Medulla oblongata (tissue), 1 donor: ENCODE measurements around the gene TMPRSS9.

ENCODE experiments used
- DNase-seq: peaks from one replicate; pipeline ENCODE4 v3.0.0-alpha.2; 2015; ENCODE audit errors: extremely low spot score

Gene TMPRSS9

GRCh38 chr19:2359992-2360685, at the start of gene TMPRSS9:
Gene TMPRSS9, plus strand, starts transcription at chr19:2360265. Its CDS starts 29,521 bp downstream, at chr19:2389786.
- no peak for DNase-seq

- no peak for DNase-seq
Measured at GRCh38 chr19:2311093-2311492, 49.0 kb upstream of the TMPRSS9 start.

- no peak for DNase-seq
Measured at GRCh38 chr19:2312820-2313501, 47.1 kb upstream of the TMPRSS9 start.

DNA sequence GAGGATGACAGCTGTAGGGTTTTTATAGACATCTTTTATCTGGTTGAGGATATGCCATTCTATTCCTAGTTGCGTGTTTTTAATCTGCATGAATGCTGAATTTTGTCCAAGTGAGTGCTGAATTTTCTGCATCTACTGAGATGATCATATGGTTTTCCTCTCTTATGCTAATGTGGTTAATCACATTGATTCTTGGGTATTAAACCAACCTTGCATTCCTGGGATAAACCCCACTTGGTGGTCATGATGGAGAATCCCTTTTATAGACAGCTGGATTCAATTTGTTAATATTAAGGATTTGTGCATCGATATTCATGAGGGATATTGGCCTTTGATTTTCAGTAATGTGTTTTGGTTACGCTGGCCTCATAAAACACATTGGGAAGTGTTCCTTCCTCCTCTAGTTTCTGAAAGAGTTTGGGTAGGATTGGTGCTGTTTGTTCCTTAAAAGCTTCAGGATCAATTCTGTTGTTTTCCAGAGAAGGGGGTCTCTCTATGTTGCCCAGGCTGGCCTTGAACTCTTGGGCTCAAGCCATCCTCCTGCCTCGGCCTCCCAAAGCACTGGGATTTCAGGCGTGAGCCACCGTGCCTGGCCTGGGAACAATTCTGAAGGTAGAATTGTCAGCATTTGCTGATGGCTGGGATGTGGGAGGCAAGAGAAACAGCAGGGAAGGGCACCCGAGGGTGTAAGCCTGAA, 44.8 kb upstream of the TMPRSS9 start:
- no peak for DNase-seq

DNA sequence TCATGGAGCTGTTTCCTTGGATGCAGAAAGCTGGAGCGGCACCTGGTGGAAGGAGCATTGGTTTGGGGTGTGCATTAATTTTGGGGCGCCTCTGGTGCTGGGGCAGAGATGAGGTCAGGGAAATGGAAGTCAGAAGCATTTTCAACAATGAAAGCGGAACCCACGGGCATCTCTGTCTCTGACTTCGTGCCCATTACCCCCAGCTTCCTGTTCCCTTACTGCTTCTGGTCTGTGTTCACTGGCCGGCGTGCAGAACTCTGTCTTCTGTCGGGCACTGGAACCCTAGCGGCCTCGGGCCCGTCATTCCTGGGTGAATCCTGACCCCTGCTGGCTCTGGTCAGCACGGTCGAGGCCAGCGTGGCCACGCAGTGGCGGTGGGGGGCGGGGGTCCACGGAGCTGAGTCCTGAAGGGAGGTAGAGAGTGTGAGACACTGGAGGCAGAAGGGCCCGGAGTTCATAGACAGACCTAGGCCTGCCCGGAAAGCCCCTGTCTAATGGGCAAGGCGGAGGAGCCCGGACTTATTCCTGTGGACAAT, 44.2 kb upstream of the TMPRSS9 start:
- DNase-seq = peak; percentile 89

DNA sequence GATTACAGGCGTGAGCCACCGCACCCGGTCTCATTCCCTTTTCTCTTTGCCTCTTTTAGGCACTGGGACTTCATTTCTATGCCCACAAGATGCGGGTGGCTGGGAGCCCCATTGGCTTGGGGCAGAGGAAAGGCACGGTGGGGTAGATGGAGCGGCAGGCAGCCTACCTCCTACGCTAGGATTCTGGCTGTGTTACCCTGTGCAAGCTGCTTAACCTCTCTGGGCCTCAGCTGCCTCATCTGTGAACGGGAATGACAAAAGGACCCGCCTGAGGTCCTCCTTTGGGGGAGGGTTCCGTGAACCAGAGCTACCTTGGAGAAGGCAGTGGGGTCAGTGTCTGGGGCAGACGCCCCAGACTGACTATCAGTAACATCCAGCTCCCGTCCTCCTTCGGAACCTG, 42.8 kb upstream of the TMPRSS9 start:
- no peak for DNase-seq

DNA sequence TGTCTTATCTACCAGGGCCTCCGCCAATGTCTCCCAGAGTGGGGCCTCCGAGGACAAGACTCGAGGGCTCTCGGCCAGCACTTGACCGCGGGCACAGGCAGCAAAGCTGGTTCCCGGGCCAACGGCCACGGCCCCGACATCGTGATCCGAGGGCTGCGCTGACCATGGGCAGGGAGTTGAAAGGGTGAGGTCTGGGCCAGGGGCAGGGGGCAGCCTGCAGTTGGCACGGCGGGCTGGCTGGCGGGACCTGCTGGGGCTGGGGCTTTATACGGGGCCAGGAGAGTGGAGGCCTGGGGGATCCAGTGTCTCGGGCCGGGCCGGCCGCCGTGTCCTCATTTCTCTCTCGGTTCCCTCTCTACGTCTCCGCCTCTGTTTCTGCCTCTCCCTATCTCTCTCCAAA, 42.3 kb upstream of the TMPRSS9 start:
- DNase-seq = no peak

GRCh38 chr19:2318923-2319322, 41.1 kb upstream of the TMPRSS9 start:
- DNase-seq = no peak

GRCh38 chr19:2319551-2319950, 40.5 kb upstream of the TMPRSS9 start:
- no peak for DNase-seq

GRCh38 chr19:2320049-2320448, 40.0 kb upstream of the TMPRSS9 start:
- no peak for DNase-seq

DNA sequence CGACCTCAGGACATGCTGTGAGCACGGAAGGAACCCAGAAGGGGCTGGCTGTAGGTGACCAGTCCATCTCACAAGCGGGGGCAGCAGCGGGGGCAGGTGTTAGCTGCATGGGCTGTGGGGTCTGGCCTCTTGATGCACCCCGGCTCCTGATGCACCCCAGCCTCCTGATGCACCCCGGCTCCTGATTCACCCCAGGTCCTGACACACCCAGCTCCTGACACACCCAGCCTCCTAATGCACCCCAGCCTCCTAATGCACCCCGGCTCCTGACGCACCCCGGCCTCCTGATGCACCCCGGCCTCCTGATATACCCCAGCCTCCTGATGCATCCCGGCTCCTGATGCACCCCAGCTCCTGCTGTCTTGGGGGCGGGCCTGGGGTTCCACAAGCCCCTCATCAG, 39.1 kb upstream of the TMPRSS9 start:
- DNase-seq = no peak

DNA sequence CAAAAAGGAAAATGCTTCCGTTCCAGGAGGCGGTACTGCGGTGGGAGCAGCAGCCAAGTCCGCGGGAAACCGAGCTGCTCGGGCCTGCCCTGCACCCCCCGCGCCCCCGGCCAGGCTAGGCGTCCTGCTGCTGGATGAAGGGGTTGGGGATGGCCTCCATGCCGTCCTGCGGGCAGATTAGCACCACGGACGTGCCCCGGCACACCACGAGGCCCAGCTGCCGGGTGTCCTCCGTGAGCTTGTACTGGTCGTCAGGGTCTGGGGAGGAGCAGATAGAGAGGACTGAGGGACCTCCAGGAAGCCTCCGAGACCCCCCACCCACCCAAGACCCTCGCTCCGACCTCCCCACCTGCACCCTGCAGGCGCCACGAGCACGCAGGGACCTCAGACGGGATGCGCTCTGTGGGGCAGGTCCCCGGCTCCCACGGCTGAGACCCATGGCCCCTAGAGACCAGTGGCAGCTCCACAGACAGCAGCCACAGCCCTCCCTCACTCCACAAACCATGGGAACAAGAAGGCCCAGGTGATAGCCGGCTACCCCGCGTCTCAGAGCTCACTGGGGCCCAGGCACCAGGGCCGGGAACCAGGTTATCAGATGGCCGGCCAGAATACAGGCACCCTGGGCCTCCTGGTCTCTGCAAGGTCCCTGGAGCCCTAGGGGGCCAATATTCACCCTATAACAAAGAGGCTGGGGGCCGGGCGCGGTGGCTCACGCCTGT, 38.3 kb upstream of the TMPRSS9 start:
- no peak for DNase-seq

DNA sequence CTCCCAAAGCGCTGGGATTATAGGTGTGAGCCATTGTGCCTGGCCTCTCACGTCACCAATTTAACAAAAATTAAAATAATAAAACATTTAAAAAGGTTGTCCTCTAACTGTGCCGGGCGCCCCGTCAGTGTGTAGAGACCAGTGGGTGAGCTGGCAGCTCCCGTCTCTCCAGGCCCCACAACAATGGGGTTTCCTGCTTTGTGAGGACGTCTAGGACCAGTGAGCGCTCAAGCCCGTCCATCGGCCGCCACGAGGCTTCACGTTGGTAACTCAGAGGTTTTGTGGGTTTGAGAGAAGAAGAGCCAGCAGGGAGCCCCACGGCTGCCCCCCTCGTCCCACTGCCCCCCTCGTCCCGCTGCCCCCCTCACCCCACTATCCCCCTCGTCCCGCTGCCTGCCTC, 36.4 kb upstream of the TMPRSS9 start:
- DNase-seq = no peak

GRCh38 chr19:2324220-2324948, 35.7 kb upstream of the TMPRSS9 start:
- DNase-seq = no peak

DNA sequence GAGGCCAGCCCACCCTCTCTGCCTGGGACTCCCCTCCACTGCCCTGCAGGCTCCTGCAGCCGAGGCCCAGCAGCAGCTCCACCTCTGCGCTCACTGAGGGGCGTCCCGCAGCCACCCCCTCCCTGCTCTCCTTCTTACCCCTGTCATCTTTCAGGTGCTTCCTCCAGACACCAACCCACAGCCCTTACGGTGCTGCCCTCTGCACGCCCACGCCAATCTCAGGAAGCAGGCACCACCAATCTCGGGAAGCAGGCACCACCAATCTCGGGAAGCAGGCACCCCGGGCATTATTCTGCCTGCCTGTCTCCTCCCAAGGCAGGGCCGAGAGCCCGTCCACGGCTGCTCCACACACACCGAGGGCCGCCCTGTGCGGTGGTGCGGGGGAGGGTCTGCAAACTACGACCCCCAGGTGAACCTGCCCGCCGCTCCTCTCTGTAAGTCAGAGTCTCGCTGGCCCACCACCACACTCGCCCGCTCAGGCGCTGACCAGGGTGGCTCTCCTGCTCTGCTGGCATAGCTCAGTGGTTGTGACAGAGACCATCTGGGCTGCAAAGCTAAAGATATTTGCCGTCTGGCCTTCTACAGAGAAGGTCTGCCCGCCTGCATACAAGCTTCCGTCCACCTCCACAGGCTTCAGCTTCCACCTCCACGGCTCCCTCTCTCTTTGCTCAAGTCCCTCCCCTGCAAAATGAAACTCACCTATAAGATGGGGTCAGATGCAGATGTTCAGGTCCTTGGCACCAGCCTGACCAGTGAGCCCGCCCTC, 34.6 kb upstream of the TMPRSS9 start:
- no peak for DNase-seq

GRCh38 chr19:2326699-2327360, 33.2 kb upstream of the TMPRSS9 start:
- DNase-seq = no peak

DNA sequence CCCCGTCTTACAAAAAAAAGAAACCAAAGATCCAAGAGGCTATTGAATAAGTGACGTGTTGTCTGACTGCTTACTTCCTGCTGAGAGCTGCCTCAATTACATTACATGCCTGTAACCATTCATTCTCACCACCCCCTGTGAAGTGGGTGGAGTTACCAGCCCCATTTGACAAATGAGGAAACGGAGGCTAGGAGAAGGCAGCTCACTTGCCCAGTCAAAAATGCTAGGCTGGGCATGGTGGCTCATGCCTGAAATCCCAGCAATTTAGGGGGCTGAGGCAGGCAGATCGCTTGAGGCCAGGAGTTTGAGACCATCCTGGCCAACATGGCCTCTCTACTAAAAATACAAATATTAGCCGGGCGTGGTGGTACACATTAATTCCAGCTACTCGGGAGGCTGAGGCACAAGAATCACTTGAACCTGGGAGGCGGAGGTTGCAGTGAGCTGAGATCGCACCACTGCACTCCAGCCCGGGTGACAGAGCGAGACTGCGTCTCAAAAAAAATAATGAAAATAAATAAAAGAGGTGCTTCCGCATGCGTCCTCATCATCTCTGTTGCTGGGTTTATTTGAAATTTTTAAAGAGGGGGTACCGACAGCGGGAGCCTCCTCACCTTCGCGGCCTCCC, 32.2 kb upstream of the TMPRSS9 start:
- DNase-seq = peak; percentile 66

DNA sequence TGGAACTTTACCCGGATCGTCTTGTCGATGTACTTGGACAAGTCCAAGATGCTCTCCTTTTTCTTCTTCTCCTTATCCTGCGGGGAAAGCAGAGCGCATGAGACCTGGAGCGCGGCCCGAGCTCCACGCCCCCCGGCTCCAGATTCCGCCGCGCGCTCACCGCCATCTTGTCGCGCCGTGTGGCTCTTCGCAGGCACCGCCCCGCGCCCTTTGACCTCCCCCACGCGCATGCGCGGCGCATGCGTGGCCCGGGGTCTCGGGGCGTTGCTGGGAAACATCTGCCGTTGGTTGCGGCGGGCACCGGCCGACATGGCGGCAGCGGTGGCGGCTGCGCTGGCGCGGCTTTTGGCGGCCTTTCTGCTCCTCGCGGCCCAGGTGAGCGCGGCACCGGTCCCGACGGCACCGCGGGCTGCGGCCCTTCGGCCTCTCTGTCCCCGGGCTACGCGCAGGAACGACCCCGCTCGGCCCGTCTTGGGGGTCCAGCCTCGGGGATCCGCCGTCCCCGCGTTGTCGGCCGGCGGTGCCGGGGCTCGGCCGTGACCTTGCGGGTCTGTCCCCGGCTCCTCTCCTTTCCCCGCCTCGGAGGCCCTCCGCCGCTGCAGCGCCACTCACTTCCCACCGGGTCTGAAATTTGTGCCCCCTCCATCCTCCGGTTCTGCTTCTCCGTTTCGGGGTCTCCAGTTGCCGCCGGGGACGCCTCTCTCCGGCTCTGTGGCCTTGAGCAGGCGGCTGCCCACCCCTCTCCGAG, 31.5 kb upstream of the TMPRSS9 start, which contains the start of the genes LSM7 and SPPL2B:
LSM7 (minus strand) TSS at position 186 of the 748 bp plus-strand sequence; CDS start at position 166, 20 bp downstream.
SPPL2B (plus strand) TSS at position 284 of the 748 bp plus-strand sequence; CDS start at position 310, 26 bp downstream.
- peak; percentile 92 for DNase-seq

GRCh38 chr19:2329149-2329478, 31.0 kb upstream of the TMPRSS9 start:
- no peak for DNase-seq
